Ishikawa (cell line): ENCODE data around the gene PMIS2.

ENCODE experiments used
- CEBPB ChIP-seq: IDR thresholded peaks from 2 replicates; pipeline ENCODE4 v1.6.1; 2012
- CREB1 ChIP-seq: IDR thresholded peaks from 2 replicates; pipeline ENCODE4 v1.6.1; 2012; ENCODE audit warnings: low read depth
- EGR1 ChIP-seq: IDR thresholded peaks from 2 replicates; pipeline ENCODE4 v1.6.1; 2012
- EP300 ChIP-seq: IDR thresholded peaks from 2 replicates; pipeline ENCODE4 v1.6.1; 2012; ENCODE audit warnings: borderline replicate concordance
- FOXM1 ChIP-seq: IDR thresholded peaks from 2 replicates; pipeline ENCODE4 v1.6.1; 2012; ENCODE audit warnings: low read depth, borderline replicate concordance
- MAX ChIP-seq: IDR thresholded peaks from 2 replicates; pipeline ENCODE4 v1.6.1; 2012
- NFIC ChIP-seq: IDR thresholded peaks from 2 replicates; pipeline ENCODE4 v1.6.1; 2012
- RAD21 ChIP-seq: IDR thresholded peaks from 2 replicates; pipeline ENCODE4 v1.6.1; 2012; ENCODE audit warnings: low read depth
- REST ChIP-seq: IDR thresholded peaks from 2 replicates; pipeline ENCODE4 v1.6.1; 2012; ENCODE audit warnings: low read depth, mild to moderate bottlenecking
- TAF1 ChIP-seq: IDR thresholded peaks from 2 replicates; pipeline ENCODE4 v1.6.1; 2012; ENCODE audit warnings: low read depth, mild to moderate bottlenecking
- TCF12 ChIP-seq: IDR thresholded peaks from 2 replicates; pipeline ENCODE4 v1.6.1; 2012; ENCODE audit warnings: low read depth
- TEAD4 ChIP-seq: IDR thresholded peaks from 2 replicates; pipeline ENCODE4 v1.6.1; 2012
- USF1 ChIP-seq: IDR thresholded peaks from 2 replicates; pipeline ENCODE4 v1.6.1; 2012
- YY1 ChIP-seq: IDR thresholded peaks from 2 replicates; pipeline ENCODE4 v1.6.1; 2012; ENCODE audit warnings: low read depth
- ZBTB7A ChIP-seq: IDR thresholded peaks from 2 replicates; pipeline ENCODE4 v1.6.1; 2012; ENCODE audit warnings: low read depth

The PMIS2 gene

DNA sequence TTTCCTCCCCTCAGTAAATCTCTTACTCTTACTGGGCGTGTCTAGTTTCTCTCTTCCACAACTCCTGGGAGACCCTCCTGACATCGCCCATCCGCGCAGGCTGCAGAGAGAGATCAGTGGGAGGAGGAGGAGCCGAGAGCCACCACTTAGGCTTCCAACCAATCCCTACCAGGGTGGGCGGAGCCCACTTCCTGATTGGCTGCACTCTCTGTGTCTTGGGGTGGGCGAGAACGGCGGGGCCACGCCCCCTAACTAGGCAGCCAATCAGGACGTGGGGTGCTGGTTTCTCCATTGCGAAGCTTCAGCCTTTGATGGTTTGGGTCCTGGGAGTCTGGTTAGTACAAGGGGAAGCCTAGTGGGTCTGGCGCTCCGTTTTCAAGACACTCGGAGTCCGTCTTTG is at the start of gene PMIS2:
Gene PMIS2, plus strand, starts transcription at position 326 of the 400 bp plus-strand sequence. CDS start 87 bp downstream, outside the sequence.
- no peak for TF ChIP-seq MAX
- no peak for TF ChIP-seq CREB1
- no peak for TF ChIP-seq CEBPB
- no peak for TF ChIP-seq ZBTB7A
- TF ChIP-seq TAF1: no peak
- no peak for TF ChIP-seq EGR1
- no peak for TF ChIP-seq FOXM1
- no peak for TF ChIP-seq RAD21

DNA sequence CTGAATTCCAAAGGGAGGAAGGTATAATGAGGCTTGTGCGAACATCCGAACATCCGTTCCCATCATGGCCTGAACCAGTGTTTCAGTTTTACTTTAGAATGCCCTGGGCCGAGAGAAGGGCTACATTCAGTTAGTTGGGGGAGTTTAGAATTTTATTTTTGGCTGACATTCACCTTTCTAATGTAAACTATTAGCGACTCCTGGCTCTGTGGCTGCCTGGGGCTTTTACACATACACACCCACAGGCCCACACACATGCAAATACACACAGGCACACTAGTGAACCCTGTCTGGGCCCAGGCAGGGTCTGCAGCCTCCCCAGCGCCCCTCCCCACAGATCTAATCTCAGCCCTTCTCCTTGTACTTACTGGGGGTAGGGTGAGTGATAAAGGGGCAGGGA is 46.7 kb upstream of the PMIS2 start:
- no peak for TF ChIP-seq YY1
- TF ChIP-seq EGR1: no peak
- TF ChIP-seq CREB1: no peak
- no peak for TF ChIP-seq RAD21
- TF ChIP-seq NFIC: no peak
- TF ChIP-seq FOXM1: no peak
- TF ChIP-seq USF1: no peak
- TF ChIP-seq EP300: no peak
- TF ChIP-seq ZBTB7A: no peak
- no peak for TF ChIP-seq MAX
- TF ChIP-seq TAF1: no peak
- no peak for TF ChIP-seq REST
- TF ChIP-seq TCF12: no peak
- no peak for TF ChIP-seq TEAD4
- TF ChIP-seq CEBPB: no peak

GRCh38 chr19:35539850-35540249 is 46.1 kb upstream of the PMIS2 start:
- TF ChIP-seq EGR1 (no peak), TEAD4 (no peak), CREB1 (no peak), REST (no peak), YY1 (no peak), EP300 (no peak), TAF1 (no peak), TCF12 (no peak), USF1 (no peak), ZBTB7A (no peak), RAD21 (no peak), CEBPB (no peak), FOXM1 (no peak), NFIC (no peak), MAX (no peak)

- TF ChIP-seq RAD21: no peak
- TF ChIP-seq EP300: no peak
- TF ChIP-seq FOXM1: no peak
- no peak for TF ChIP-seq CEBPB
- TF ChIP-seq TAF1: no peak
- TF ChIP-seq TCF12: no peak
- no peak for TF ChIP-seq CREB1
- TF ChIP-seq REST: no peak
- no peak for TF ChIP-seq TEAD4
These were observed 45.5 kb upstream of the PMIS2 start for GRCh38 chr19:35540356-35540927.

- no peak for TF ChIP-seq CEBPB
- TF ChIP-seq REST: no peak
- TF ChIP-seq CREB1: no peak
- TF ChIP-seq TCF12: no peak
- TF ChIP-seq EGR1: no peak
- TF ChIP-seq NFIC: no peak
- no peak for TF ChIP-seq RAD21
- TF ChIP-seq FOXM1: no peak
- TF ChIP-seq USF1: no peak
- no peak for TF ChIP-seq YY1
- TF ChIP-seq ZBTB7A: no peak
- no peak for TF ChIP-seq TAF1
- TF ChIP-seq EP300: no peak
These were observed 43.8 kb upstream of the PMIS2 start for GRCh38 chr19:35542209-35542608.
